ENCODE data around the gene TALDO1. TPM values are rescaled to one million over a fixed set of nuclear protein-coding genes. Genes with fewer than 3 reads are reported as not detected.

TALDO1 gene
- total and polyA plus RNA-seq, 12 donors: 64.3 to 167 (median 145) TPM

- Histone ChIP-seq H3K4me3 (peak within 1 kb of the TSS; percentile 66 to 96 (median 75)), H3K9me3 (replicated peaks in 1 of 3) (no peaks in the 10 kb centered on the region), H3K36me3 (replicated peaks in 1 of 2) (peaks cover 0 to 26% of the 10 kb centered on the region in 2 donors), H3K27me3 (no peaks in the 10 kb centered on the region), H3K27ac (peak within 1 kb of the TSS; percentile 95 to 98 (median 97)), H3K4me1 (replicated peaks in 1 of 2) (peaks cover 25 to 36% of the 10 kb centered on the region in 2 donors)
- TF ChIP-seq CTCF (IDR thresholded peaks at IDR 0.05) (no peak), POLR2A (IDR thresholded peaks at IDR 0.05) (peak; percentile 87 to 88)
- intact Hi-C loops (cut with DNase I): no loop called here
- peak; percentile 98 to 99 (median 98) for DNase-seq
- 0 to 1% (median 0%) methylated on average over 6 to 81 of the region's 81 CpGs for WGBS, 4 donors
These were observed 62.2 kb downstream of the TALDO1 start, which contains the start of gene RPLP2 for GRCh38 chr11:809287-810039. Gene RPLP2, plus strand, starts transcription at chr11:809967. Its CDS starts 268 bp downstream, at chr11:810235.

- WGBS, 4 donors: 0 to 2% (median 0%) methylated on average over 2 to 55 of the region's 55 CpGs
- Histone ChIP-seq H3K4me3 (peak overlapping the region; percentile 66 to 96 (median 75)), H3K4me1 (replicated peaks in 1 of 2) (peaks cover 20 to 31% of the 10 kb centered on the region in 2 donors), H3K27me3 (no peaks in the 10 kb centered on the region), H3K36me3 (replicated peaks in 1 of 2) (peaks cover 0 to 26% of the 10 kb centered on the region in 2 donors), H3K9me3 (replicated peaks in 1 of 3) (no peaks in the 10 kb centered on the region), H3K27ac (peak overlapping the region; percentile 95 to 98 (median 97))
- intact Hi-C loops (cut with DNase I): no loop called here
- TF ChIP-seq CTCF (IDR thresholded peaks at IDR 0.05) (peak in 1 of 6 experiments; percentile 16), POLR2A (IDR thresholded peaks at IDR 0.05) (no peak)
- peak in 3 of 7 donors; percentile 43 to 51 (median 47) for DNase-seq
These were observed 62.8 kb downstream of the TALDO1 start for GRCh38 chr11:810040-810567.

- 59 to 79% (median 69%) methylated on average over 10 to 14 of the region's 14 CpGs for WGBS, 4 donors
- TF ChIP-seq CTCF (IDR thresholded peaks at IDR 0.05): no peak
- TF ChIP-seq POLR2A (IDR thresholded peaks at IDR 0.05): no peak
- DNase-seq: no peak
- intact Hi-C loops (cut with DNase I): no loop called here
- Histone ChIP-seq H3K4me3 (no peak overlapping the region), H3K36me3 (replicated peaks in 1 of 2) (peaks cover 0 to 26% of the 10 kb centered on the region in 2 donors), H3K9me3 (replicated peaks in 1 of 3) (no peaks in the 10 kb centered on the region), H3K27me3 (no peaks in the 10 kb centered on the region), H3K4me1 (replicated peaks in 1 of 2) (peaks cover 20 to 27% of the 10 kb centered on the region in 2 donors), H3K27ac (peak overlapping the region in 2 of 5 donors; percentile 58 to 98)
These were observed 64.4 kb downstream of the TALDO1 start for GRCh38 chr11:811446-812245.

GRCh38 chr11:812390-812789 lies 65.1 kb downstream of the TALDO1 start:
- peaks cover 20 to 27% of the 10 kb centered on the region in 2 donors for H3K4me1 ChIP-seq (replicated peaks in 1 of 2)
- intact Hi-C loops (cut with DNase I): no loop called here
- WGBS, 4 donors: 63 to 89% (median 80%) methylated on average over 3 of the region's 3 CpGs
- DNase-seq: no peak
- no peaks in the 10 kb centered on the region for H3K27me3 ChIP-seq
- H3K27ac ChIP-seq: no peak overlapping the region
- TF ChIP-seq CTCF (IDR thresholded peaks at IDR 0.05): no peak
- TF ChIP-seq POLR2A (IDR thresholded peaks at IDR 0.05): no peak
- H3K4me3 ChIP-seq: no peak overlapping the region
- H3K9me3 ChIP-seq (replicated peaks in 1 of 3): no peaks in the 10 kb centered on the region
- peaks cover 0 to 26% of the 10 kb centered on the region in 2 donors for H3K36me3 ChIP-seq (replicated peaks in 1 of 2)
